ENCODE data around the gene GPRIN1.

GPRIN1 gene

DNA sequence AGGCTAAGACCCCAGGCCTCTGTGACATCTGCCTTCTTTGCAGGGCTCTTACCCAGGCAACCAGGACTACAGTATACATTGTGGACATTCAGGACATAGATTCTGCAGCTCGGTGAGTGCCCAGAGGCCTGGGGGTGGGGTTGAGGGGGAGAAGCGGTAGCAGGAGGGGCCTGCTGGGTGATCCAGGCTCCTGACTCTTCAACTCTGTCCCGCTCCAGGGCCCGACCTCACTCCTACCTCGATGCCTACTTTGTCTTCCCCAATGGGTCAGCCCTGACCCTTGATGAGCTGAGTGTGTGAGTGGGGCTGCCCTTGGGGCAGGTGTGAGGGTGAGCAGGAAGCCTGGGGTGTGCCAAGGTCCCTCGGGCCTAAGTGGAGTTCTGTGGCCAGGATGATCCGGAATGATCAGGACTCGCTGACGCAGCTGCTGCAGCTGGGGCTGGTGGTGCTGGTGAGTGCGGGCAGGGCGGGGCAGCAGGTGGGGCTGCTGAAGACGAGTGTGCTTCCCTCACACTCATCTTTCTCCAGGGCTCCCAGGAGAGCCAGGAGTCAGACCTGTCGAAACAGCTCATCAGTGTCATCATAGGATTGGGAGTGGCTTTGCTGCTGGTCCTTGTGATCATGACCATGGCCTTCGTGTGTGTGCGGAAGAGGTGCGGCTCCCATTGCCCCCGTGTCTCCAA is 19.8 kb downstream of the GPRIN1 start:
- Mint-ChIP-seq H3K4me1 (no peaks in the 10 kb centered on the region), H3K27me3 (ENCODE audit: low read depth) (peaks cover 8% of the 10 kb centered on the region), H3K4me3 (no peak overlapping the region), H3K9me3 (peaks cover 7% of the 10 kb centered on the region), H3K36me3 (ENCODE audit: low read depth) (no peaks in the 10 kb centered on the region), H3K27ac (no peak overlapping the region)
- TF ChIP-seq, protein P1, sequence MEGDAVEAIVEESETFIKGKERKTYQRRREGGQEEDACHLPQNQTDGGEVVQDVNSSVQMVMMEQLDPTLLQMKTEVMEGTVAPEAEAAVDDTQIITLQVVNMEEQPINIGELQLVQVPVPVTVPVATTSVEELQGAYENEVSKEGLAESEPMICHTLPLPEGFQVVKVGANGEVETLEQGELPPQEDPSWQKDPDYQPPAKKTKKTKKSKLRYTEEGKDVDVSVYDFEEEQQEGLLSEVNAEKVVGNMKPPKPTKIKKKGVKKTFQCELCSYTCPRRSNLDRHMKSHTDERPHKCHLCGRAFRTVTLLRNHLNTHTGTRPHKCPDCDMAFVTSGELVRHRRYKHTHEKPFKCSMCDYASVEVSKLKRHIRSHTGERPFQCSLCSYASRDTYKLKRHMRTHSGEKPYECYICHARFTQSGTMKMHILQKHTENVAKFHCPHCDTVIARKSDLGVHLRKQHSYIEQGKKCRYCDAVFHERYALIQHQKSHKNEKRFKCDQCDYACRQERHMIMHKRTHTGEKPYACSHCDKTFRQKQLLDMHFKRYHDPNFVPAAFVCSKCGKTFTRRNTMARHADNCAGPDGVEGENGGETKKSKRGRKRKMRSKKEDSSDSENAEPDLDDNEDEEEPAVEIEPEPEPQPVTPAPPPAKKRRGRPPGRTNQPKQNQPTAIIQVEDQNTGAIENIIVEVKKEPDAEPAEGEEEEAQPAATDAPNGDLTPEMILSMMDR (IDR thresholded peaks at IDR 0.05; ENCODE audit: unreplicated experiment in 3 of 3): no peak

DNA sequence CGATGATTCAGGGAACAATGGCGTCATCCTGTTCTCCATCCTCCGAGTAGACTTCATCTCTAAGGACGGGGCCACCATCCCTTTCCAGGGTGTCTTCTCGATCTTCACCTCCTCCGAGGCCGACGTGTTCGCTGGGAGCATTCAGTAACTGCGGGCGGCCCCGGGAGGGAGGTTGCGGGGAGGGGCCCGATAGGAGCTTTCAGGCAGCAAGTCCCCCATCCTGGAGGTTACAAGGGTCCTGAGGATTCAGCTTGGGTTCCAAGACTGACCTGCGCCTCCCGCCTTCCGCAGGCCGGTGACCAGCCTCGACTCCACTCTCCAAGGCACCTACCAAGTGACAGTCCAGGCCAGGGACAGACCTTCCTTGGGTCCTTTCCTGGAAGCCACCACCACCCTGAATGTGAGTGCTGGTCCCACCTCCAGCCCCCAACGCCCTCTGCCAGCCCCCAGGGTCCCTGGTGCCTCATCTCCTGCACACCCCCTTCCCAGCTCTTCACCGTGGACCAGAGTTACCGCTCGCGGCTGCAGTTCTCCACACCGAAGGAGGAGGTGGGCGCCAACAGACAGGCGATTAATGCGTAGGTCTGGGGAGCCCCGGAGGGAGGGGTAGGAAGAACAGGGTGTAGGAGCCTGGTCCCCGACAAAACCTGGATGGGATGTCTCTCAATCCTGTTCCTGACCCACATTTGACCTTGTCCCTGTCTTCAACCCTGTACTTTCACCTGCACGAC is 20.8 kb downstream of the GPRIN1 start:
- TF ChIP-seq, protein P1 (IDR thresholded peaks at IDR 0.05; ENCODE audit: unreplicated experiment in 3 of 3): no peak
- H3K27me3 Mint-ChIP-seq (ENCODE audit: low read depth): peaks cover under 1% of the 10 kb centered on the region

DNA sequence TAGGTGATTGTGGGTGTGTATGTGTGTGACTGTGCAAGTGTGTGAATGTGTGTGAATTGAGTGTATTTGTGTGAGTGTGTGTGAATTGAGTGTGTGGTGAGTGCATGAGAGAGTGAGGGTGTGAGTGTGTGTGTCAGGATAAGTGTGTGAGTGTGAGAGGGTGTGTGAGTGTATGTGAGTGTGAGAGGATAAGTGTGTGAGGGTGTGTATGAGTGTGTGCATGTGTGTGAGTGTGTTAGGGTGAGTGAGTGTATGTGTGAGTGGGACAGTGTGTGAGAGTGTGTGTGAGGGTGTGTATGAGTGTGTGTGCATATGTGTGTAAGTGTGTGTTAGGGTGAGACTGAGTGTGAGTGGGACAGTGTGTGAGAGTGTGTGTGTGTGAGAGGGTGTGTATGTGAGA is 21.7 kb downstream of the GPRIN1 start:
- no peaks in the 10 kb centered on the region for H3K36me3 Mint-ChIP-seq (ENCODE audit: low read depth)
- peaks cover 14% of the 10 kb centered on the region for H3K9me3 Mint-ChIP-seq
- TF ChIP-seq, protein P1 (IDR thresholded peaks at IDR 0.05; ENCODE audit: unreplicated experiment in 3 of 3): no peak
- H3K4me3 Mint-ChIP-seq: no peak overlapping the region
- no peak overlapping the region for H3K27ac Mint-ChIP-seq
- no peaks in the 10 kb centered on the region for H3K27me3 Mint-ChIP-seq (ENCODE audit: low read depth)
- H3K4me1 Mint-ChIP-seq: no peaks in the 10 kb centered on the region

More for the DNA sequence above, 20.8 kb downstream of the GPRIN1 start:
- Mint-ChIP-seq H3K27ac (no peak overlapping the region), H3K4me1 (no peaks in the 10 kb centered on the region), H3K9me3 (peaks cover 9% of the 10 kb centered on the region), H3K4me3 (no peak overlapping the region), H3K36me3 (ENCODE audit: low read depth) (no peaks in the 10 kb centered on the region)

DNA sequence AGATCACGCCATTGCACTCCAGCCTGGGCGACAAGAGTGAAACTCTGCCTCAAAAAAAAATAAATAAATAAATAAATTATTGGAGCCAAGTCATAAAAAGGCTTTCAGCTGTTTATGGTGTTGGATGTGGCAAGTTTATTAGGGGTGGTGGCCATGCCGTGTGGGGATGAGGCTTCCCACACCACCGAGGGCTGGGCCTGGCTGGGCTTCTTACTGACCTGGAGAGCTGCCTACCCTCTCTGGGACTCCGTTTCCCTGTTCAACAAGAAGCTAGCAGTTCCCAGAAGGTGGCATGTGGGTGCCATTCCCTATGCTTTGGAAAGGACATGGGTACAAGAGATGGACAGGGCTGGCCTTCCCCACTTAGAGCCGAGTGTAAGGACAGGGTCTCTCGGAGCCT is 22.6 kb downstream of the GPRIN1 start:
- TF ChIP-seq, protein P1 (IDR thresholded peaks at IDR 0.05; ENCODE audit: unreplicated experiment in 3 of 3): no peak
- no peaks in the 10 kb centered on the region for H3K36me3 Mint-ChIP-seq (ENCODE audit: low read depth)
- H3K27ac Mint-ChIP-seq: no peak overlapping the region

DNA sequence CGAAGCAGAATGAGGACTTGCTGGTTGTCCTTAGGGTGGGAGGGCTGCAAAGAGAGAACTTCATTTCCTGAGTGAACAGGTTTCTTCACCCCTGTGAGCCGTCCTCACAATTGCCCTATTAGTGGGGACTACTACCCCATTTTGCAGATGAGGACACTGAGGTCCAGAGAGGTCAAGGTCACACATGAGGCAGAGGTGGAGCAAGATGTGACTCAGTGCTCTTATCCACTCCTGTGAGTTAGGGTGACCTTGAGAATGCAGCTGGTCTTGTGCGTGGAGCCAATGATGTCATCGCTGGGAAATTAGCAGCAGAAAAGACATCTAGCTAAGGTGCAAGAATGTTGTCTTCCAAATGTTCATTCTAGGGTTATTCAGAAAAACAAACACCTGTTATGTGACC is 26.9 kb downstream of the GPRIN1 start:
- Mint-ChIP-seq H3K27ac (no peak overlapping the region), H3K36me3 (ENCODE audit: low read depth) (no peaks in the 10 kb centered on the region), H3K4me3 (no peak overlapping the region), H3K27me3 (ENCODE audit: low read depth) (peaks cover 11% of the 10 kb centered on the region), H3K4me1 (no peaks in the 10 kb centered on the region), H3K9me3 (peaks cover 15% of the 10 kb centered on the region)
- TF ChIP-seq, protein P1 (IDR thresholded peaks at IDR 0.05; ENCODE audit: unreplicated experiment in 3 of 3): no peak

More for the DNA sequence above, 22.6 kb downstream of the GPRIN1 start:
- peaks cover 15% of the 10 kb centered on the region for H3K9me3 Mint-ChIP-seq
- peaks cover 4% of the 10 kb centered on the region for H3K27me3 Mint-ChIP-seq (ENCODE audit: low read depth)
- H3K4me3 Mint-ChIP-seq: no peak overlapping the region
- no peaks in the 10 kb centered on the region for H3K4me1 Mint-ChIP-seq
